Stimulated activated CD8-positive, alpha-beta memory T cell treated with anti-CD3 and anti-CD28 coated beads, Interleukin-12 subunit alpha, Interleukin-12 subunit beta, amount 100 ng/mL, for 24 hours (primary cell): Measurements from ENCODE around the gene HOXC6.

Experiments
- DNase-seq: peaks from one replicate; pipeline ENCODE4 v3.0.0-alpha.2; 2020; ENCODE audit errors: extremely low read depth

HOXC6 gene

DNA sequence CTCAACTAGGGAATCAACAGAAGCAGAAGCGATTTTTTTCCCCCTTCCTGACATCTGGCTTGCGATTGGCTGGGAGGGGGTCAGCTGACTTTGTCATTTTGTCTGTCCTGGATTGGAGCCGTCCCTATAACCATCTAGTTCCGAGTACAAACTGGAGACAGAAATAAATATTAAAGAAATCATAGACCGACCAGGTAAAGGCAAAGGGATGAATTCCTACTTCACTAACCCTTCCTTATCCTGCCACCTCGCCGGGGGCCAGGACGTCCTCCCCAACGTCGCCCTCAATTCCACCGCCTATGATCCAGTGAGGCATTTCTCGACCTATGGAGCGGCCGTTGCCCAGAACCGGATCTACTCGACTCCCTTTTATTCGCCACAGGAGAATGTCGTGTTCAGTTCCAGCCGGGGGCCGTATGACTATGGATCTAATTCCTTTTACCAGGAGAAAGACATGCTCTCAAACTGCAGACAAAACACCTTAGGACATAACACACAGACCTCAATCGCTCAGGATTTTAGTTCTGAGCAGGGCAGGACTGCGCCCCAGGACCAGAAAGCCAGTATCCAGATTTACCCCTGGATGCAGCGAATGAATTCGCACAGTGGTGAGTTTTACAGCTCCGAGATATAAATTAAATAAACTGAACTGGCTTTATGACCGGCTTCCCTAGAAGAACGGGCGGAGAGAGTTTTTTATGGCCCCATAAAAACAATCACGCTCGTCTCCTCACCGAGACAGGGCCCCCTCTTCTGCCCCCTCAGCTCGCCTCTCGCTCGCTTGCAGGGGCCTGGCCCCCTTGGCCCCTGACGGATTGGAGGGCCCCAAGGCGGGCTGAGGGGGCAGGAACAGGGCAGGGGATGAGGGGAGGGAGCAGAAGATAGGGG lies at the start of gene HOXC6:
Gene HOXC6 (plus strand): TSS at position 127 of the 888 bp plus-strand sequence. CDS start 82 bp downstream, at position 209.
- no peak for DNase-seq

DNA sequence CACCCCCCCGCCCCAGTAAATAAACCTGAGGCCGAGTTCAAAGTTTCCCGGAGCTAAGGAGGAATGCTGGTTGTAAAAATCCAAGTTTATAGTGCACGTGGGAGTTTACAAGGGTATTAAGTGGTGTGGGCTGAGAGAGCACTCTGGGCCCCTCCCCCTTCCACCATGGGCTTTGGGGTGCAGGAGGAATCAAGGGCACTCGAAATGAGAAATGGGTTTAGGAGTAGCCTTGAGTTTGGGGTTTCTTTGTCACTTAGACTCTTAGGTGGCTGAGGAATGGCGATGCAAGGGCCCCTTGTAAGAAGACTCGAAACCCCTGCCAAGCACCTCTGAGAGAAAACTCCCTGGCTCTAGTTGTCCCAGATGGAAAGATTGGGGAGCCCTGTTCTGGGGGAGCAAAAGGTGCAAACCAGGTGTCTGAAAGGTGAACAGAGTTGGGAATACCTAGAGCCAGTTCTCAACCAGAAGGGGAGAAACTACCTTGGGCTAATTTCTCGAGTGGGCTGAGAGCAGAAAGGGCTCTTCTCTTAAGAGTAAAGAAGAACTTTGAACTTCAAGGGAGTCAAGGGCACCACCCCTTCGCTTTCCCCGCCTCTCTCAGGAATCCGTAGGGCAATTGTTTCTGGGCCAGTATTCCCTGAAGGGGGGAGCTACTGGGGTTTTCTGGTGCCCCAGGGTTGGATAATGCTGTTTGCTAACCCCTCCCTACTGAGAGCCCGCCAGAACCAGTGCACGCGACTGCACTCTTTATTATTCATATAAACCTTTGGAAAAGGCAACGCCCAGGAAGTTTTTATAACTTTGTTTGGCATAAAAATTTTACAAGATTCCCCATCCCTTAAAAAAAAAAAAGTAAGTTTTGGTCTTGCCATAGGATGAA lies 49.5 kb upstream of the HOXC6 start:
- DNase-seq: no peak

DNA sequence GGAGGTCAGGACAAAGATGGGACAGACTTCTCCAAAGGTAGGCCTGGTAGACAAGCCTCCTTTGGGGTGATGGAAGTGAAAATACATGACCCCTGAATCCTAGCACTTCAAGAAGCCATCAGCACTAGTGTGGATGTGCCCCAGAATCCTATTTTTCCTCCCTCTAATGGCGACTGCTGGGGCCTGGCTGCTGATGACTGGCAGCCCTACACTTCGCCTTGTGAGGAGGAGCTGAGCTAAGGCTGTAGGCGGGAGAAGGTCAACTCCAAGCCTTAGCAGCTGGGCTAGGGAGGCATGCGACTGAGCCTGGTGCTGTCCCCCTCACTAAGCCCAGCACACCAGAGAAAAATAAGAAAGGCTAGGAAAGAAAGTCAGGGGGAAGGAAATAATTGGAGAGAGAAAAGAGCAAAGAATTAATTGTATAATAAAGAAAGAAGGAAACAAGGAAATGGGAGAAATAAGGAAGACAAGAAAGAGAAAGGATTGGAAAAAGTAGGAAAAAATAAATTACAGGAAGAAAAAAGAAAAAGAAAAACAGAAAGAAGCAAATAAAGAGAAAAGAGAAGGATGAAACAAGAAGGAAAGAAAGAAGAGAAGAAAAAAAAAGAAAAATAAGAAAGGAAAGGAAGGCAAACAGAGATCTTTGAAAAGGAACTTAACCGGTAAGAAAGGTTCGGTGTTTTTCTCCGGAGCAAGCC lies 48.0 kb upstream of the HOXC6 start:
- DNase-seq: no peak

DNA sequence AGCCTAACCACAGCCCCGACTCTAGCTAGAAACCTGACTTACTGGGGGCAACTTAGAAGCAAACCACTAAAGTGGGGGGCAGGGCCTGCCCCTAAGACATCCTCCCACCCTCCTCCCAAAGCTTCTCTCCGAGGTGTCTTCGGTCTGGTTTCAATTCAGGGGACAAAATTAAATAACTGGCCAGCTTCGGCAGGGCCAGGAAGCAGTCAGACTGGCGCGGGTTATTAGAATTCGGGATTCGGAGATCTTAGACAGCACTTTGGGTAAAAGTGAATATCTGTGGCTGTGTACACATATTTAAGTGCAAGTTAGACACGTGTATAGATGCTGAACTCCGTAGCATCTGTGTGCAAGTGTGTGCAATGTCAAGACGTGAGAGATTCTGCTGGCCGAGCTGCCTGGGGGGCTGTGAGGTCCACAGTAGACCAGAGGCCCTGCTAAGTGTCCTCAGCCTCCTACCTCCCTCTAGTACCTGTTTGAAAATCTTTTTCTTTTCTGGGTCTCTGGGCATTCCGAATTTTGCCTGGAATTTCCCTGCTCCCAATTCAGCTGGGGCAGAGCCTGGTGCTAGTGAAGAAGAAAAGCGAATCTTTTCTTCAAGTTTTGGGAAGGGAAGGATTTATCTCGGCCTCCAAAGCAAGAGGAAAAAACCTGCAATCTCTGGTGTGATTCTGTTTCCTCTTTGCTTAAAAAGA lies 47.3 kb upstream of the HOXC6 start:
- no peak for DNase-seq

DNA sequence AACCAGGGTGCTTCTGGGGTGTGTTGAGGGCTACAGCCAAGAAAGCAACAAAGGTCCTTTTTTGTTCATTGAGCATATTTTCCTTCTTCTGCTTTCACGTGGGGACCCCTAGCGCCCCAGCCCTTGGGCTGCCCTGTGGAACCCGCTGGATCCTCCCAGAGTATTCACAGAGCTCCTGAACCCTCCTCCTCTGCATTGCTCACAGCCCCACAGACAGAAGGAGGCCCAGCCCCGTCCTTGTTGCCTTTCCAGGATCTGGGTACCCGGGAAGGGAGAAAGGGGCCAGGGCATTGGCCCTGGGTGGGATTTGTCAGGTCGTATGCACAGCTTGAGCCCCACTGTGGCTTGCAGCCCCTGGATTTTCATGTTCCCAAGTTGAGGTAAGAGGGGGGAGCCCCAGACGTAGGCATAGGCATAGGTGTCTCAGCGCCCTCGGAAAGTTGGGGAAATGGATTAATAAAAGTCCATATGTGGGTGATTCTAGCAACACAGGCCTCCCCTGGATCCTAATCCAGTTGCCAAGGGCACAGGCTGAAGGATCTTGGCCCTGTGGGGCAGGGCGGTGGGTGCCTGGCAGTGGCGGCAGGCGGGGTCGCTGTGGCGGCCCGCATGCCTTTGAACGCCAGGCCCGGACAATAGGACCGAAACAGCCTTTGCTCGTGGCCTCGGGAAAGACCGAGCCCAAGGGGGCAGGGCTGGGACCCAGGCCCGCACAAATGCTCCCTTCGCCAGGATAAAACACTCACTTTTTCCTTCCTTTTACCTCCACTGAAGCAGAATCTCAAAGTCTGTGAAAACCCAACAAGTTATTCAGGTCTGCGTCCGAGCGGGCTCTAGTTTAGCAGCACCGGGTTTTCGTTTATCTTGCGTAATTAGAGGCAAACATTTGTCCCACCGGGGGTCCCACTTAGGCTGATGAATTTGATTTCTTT lies 46.3 kb upstream of the HOXC6 start:
- no peak for DNase-seq

DNA sequence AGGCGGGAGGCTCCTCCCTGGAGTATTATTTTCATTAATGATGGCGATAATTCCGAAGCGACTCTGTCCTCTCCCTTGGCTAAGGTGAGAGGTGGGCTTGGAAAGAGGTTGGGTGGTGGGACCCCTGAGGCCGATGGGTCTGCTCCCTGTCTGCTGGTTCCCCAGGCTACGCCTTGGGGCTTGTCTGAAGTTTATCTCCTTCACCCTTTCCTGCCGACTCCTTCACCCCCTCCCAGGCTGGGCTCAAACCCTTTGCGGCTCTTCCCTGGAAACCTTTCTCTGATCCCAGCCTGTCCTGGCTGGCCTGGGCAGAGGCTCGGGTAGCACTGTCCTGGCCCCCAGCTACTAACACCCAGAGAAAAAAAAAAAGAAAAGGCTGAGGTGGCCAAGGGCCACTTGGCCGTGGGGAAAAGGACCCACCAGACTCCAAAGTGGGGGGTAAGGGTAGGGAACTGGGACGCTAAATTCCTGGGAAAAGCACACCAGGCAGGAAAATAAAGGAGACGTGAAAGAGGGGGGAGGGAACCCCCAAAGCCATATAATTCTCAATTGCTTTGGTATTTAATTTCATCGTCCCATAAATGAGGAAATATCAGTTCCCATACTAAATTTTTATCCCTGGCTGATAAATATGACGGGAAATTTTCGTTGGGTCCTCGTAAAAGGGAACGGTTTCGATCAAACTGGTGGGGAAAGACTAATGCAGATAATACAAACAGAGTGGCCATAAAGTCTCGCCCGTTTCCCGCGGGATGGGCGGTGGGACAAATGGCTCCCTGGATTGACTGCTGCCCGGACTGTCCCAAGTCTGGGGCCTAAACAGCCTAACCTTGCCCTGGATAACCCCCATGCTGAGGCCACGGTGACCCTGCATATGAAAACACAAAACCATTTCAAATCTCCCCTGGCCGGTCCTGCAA lies 45.3 kb upstream of the HOXC6 start:
- DNase-seq: no peak

DNA sequence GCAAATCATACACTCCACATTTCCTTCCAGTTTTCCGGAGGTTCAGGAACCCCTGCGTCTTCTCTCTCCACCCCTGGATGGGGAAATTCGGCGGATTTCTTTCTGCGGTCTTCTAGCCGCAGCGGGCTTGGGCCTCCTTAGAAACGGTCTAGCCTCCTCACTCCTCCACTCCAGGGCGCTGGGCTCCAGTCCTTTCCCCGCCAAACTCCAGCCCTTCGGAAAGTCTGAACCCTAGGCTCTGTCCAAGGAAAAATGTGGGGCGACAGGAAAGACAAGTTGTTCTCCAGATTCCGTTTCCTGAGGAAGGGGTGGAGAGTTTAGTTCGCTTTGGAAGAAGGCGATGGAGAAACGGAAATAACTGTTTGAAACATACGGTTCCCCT lies 44.7 kb upstream of the HOXC6 start:
- DNase-seq: no peak

DNA sequence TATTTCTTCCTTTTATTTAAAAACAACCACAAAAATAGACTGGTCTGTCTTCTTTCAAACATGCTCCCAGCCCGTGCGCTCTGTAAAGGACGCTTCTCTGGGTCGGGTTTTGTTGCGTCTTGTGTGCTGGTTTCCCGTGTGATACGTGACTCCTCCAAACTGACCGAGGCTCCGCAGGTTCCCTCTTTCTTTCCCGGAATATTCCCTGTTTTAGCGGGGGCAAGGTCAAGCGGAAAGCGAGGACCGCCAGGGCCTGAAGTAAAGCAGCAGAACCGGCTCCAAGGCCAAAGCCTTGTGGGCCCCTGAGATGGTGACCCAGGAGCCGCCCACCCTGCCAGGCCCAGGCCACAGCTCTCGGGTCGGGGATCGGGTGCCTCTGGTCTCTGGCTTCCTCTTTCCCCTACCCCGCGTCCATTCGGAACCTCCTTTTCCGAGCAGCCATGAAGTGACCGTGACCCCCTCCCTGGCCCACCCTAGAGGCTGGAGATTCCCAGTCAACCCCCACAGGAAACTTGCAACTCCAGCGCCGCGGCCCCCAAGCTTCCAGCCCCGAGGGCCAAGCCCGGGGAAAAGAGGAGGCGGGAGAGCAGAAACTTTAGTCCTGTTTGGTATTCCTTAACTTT lies 44.2 kb upstream of the HOXC6 start:
- DNase-seq: no peak

DNA sequence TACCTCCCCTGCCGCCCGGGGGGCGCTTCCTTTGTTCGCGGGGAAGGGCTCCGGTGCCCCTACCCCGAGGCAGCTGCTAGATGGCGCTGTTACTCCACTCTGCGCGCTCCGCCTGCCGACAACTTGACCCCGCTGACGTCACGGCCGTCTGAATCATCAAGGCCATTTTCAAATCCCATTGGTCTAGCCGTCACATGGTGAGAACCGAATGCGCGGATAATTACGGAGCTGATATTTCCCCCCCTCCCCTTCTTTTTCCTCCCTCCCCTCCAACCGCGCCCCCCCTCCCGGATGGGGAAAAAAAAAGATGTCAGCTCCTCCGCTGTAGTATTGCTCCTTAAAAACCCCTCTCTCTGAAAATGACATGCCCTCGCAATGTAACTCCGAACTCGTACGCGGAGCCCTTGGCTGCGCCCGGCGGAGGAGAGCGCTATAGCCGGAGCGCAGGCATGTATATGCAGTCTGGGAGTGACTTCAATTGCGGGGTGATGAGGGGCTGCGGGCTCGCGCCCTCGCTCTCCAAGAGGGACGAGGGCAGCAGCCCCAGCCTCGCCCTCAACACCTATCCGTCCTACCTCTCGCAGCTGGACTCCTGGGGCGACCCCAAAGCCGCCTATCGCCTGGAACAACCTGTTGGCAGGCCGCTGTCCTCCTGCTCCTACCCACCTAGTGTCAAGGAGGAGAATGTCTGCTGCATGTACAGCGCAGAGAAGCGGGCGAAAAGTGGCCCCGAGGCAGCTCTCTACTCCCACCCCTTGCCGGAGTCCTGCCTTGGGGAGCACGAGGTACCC lies 43.1 kb upstream of the HOXC6 start, which contains the start of gene HOXC10:
Gene HOXC10 (plus strand): TSS at position 246 of the 791 bp plus-strand sequence. CDS start 114 bp downstream, at position 360.
- peak; percentile 55 for DNase-seq

DNA sequence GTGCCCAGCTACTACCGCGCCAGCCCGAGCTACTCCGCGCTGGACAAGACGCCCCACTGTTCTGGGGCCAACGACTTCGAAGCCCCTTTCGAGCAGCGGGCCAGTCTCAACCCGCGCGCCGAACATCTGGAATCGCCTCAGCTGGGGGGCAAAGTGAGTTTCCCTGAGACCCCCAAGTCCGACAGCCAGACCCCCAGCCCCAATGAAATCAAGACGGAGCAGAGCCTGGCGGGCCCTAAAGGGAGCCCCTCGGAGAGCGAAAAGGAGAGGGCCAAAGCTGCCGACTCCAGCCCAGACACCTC lies 42.6 kb upstream of the HOXC6 start:
- DNase-seq: no peak

DNA sequence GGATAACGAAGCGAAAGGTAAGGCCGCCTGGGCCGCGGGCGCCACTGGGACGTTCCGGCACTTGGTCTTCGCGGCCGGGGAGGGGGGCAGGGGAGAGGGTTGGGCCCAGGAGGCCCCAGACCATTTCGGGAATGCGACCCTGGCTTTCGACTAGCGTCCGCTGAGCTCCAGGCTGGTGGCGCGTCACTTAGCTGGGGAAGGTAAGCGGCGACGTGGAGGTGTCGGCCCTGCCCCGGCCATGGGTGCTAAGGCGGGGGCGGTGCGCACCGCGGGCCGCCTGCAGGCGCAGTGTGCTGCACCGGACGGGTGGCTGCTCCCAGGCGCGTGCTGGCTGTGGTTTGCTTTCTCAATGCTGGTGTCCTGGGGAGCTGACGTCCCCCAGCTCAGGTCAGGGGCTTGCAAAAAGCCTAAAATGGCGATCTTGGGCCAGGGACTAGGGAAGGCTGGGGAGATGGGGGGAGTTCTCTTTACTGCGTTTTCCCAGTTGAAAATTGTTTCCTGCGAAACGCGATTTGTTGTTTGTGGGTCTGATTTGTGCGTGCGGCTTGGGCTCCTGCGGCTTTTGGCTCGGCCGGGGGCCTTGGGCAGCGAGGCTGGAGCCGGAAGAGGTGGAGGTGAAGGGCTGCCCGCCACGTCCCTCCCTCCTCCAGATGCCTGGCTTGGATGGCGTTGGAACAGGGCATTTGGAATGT lies 42.1 kb upstream of the HOXC6 start:
- no peak for DNase-seq

DNA sequence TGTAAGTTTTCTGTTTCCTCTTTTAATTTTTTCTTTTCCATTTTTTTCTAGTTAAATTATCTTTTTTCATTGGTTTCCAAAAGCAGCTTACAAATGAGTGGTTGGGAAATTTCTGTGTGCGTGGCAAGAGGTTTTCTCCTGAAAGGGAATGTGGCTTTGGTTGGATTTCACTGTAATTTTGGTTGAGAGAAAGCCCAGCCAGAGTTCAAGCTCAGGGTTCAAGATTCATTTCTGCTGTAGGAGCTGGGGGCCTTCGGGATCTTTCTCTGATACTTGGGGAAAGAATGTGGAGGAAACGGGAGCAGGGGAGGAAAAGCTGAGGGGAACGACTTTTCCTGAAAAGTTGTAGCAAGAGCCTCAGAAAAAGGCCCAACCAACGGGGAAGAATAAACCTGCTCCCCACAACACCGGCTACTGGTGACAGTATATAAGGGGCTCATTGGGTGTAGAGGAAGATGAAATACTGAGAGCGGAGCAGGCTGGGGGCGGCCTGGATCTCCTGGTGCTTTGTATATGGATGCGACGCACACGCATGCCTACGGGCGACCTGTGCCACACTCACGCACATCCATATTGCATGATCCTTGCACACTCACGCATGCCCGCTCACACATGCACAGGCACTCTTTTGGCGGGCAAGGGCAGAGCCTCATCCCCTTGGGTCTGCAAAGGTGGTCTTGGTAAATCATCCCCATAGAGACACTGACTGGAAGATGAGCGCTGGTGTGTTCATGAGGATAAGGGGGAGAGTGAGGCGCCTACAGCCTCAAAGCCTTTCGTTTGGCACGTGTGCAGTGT lies 41.4 kb upstream of the HOXC6 start:
- no peak for DNase-seq

DNA sequence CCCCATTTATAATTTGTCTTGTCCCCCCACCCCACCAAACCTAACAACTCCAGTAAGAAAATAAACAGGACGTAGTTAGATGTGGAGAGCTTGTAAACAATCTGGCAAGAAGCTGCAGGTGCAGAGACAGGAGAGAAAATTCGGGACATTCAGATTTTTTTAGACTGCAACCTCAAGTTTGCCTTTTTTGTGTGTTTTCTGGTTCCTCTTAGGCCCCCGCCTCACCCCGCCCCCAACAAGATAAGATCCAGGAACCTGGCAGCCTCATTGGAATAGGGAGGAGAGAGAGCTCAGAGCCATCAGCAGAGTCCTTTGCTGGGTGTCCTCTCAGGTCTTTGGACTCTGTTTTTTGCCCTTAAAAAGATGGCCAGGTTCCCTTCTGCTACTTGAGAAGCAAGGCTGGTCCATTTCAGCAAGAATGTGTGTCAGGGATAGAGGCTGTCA lies 40.4 kb upstream of the HOXC6 start:
- DNase-seq: no peak

DNA sequence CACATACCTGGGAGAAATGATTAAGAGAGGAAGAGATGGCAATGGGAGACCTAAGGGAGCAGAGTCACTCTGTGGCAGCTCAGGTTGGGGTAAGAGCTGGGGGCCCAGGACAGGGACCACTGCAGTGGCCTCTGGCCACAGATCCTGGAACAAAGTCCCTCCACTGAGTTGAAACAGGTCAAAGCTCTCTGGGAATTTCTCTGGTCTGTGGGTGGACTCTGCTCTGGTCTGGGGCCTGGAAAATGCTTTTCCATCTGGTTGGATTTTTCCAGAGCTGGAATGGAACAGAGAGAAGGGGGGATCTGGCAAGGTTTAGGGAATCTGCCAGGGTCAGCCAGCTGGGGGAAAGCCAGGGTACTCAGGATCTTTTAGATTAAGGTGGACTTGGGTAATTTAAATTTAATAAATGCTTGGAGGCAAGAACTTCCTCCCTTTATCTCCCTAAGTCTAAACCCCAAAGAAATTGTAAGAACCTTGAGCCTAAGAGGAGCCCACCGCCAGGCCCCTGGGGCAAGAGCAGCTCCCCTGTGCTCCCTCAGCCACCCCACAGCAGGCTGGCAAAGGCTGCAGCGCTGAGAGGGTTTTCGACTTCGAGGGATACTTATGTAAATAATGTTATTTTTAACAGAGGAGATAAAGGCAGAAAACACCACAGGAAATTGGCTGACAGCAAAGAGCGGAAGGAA lies 39.6 kb upstream of the HOXC6 start:
- no peak for DNase-seq

DNA sequence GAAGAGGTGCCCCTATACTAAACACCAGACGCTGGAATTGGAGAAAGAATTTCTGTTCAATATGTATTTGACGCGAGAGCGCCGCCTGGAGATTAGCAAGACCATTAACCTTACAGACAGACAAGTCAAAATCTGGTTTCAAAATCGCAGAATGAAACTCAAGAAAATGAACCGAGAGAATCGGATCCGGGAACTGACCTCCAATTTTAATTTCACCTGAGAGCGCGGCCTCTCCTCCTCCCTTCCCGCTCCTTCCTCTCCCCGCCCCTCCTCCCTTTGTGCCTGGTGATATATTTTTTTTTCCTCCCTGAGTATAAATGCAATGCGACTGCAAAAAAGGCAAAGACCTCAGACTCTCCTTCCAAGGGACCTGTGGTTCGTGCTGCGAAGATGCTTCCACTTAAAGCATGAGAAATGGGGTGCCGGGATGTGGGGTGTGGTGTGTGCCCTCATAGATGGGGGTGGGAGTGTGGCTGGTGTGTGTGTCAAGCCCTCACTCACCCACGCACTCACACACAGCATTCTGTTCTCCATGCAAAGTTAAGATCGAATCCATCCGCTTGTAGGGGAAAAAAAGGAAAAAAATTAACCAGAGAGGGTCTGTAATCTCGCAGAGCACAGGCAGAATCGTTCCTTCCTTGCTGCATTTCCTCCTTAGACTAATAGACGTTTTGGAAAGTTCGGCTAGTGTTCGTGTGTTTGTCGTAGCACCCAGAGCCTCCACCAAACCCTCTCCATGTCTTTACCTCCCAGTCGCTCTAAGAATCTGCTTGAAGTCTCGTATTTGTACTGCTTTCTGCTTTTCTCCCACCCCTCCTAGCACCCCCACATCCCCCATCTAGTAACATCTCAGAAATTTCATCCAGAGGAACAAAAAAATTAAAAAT lies 38.8 kb upstream of the HOXC6 start:
- no peak for DNase-seq
